ENCODE measurements around the gene PTCRA. TPM values are rescaled to one million over a fixed set of nuclear protein-coding genes. Genes with fewer than 3 reads are reported as not detected.

The PTCRA gene
- total and polyA plus RNA-seq, 2 experiments from 2014 or later = not detected

- TF ChIP-seq ZNF114 (CRISPR knock-in tag; IDR thresholded peaks at IDR 0.05) (no peak), ETS1 (IDR thresholded peaks at IDR 0.05) (no peak), CREB1 (CRISPR knock-in tag; IDR thresholded peaks at IDR 0.05; ENCODE audit: low read depth) (no peak), ZNF331 (CRISPR knock-in tag; IDR thresholded peaks at IDR 0.05; ENCODE audit: low read depth) (no peak), JUNB (IDR thresholded peaks at IDR 0.05; ENCODE audit: unreplicated experiment) (no peak), EZH2phosphoT487 (IDR thresholded peaks at IDR 0.05; ENCODE audit: unreplicated experiment) (no peak), NANOG (IDR thresholded peaks at IDR 0.05; ENCODE audit: borderline replicate concordance) (no peak), EZH2 (IDR thresholded peaks at IDR 0.05; ENCODE audit: low read depth, unreplicated experiment) (no peak), STAT1 (IDR thresholded peaks at IDR 0.05; ENCODE audit: unreplicated experiment) (no peak)
- TF ChIP-seq, protein P1, sequence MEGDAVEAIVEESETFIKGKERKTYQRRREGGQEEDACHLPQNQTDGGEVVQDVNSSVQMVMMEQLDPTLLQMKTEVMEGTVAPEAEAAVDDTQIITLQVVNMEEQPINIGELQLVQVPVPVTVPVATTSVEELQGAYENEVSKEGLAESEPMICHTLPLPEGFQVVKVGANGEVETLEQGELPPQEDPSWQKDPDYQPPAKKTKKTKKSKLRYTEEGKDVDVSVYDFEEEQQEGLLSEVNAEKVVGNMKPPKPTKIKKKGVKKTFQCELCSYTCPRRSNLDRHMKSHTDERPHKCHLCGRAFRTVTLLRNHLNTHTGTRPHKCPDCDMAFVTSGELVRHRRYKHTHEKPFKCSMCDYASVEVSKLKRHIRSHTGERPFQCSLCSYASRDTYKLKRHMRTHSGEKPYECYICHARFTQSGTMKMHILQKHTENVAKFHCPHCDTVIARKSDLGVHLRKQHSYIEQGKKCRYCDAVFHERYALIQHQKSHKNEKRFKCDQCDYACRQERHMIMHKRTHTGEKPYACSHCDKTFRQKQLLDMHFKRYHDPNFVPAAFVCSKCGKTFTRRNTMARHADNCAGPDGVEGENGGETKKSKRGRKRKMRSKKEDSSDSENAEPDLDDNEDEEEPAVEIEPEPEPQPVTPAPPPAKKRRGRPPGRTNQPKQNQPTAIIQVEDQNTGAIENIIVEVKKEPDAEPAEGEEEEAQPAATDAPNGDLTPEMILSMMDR (conservative IDR thresholded peaks at IDR 0.05; ENCODE audit: low read depth in 2 of 2) = no peak
- TF ChIP-seq, protein P2, sequence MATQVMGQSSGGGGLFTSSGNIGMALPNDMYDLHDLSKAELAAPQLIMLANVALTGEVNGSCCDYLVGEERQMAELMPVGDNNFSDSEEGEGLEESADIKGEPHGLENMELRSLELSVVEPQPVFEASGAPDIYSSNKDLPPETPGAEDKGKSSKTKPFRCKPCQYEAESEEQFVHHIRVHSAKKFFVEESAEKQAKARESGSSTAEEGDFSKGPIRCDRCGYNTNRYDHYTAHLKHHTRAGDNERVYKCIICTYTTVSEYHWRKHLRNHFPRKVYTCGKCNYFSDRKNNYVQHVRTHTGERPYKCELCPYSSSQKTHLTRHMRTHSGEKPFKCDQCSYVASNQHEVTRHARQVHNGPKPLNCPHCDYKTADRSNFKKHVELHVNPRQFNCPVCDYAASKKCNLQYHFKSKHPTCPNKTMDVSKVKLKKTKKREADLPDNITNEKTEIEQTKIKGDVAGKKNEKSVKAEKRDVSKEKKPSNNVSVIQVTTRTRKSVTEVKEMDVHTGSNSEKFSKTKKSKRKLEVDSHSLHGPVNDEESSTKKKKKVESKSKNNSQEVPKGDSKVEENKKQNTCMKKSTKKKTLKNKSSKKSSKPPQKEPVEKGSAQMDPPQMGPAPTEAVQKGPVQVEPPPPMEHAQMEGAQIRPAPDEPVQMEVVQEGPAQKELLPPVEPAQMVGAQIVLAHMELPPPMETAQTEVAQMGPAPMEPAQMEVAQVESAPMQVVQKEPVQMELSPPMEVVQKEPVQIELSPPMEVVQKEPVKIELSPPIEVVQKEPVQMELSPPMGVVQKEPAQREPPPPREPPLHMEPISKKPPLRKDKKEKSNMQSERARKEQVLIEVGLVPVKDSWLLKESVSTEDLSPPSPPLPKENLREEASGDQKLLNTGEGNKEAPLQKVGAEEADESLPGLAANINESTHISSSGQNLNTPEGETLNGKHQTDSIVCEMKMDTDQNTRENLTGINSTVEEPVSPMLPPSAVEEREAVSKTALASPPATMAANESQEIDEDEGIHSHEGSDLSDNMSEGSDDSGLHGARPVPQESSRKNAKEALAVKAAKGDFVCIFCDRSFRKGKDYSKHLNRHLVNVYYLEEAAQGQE (IDR thresholded peaks at IDR 0.05; ENCODE audit: unreplicated experiment) = no peak
Observed at GRCh38 chr6:42959917-42960242, 44.0 kb downstream of the PTCRA start (continued).

DNA sequence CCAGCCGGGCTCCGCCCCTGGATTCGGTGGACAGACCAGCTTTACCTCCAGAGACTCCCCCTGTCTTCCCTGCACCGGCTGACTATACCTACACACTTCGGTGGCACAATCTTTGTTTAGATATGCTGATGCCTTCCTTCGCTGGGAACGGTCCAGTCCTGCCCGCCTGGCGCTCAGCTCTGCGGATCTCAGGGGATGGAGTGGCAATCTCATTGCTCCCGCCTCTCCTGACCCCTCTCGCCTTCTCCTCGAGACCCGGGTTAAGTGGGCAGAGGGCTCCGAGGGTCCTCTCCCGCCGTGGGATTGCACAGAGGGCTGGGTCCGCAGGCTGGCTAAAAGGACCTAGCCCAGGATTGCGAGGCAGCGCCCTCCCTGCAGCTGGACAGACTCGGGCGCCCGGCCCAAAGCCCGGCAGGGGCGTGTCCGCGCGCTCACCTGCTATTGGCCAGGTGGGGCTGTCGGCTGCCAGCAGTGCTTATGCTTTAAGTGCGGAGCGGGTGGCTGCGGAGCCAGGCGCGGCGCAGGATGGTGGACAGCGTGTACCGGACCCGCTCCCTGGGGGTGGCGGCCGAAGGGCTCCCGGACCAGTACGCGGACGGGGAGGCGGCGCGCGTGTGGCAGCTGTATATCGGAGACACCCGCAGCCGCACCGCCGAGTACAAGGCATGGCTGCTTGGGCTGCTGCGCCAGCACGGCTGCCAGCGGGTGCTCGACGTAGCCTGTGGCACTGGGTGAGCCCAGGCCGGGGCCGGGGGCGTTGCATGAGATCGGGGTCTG lies 44.6 kb downstream of the PTCRA start, which contains the start of gene GNMT:
GNMT (plus strand) TSS at position 512 of the 777 bp plus-strand sequence; CDS start at position 526, 14 bp downstream.
- peaks cover 3% of the 10 kb centered on the region; the same call in 2 of the 3 replicates for H3K36me3 Mint-ChIP-seq (ENCODE audit: low read depth)
- H3K4me1 Mint-ChIP-seq = peaks cover 9% of the 10 kb centered on the region; the same call in 2 of the 3 replicates
- no peaks in the 10 kb centered on the region for H3K9me3 Mint-ChIP-seq
- TF ChIP-seq ETS1 (IDR thresholded peaks at IDR 0.05) (no peak), POLR2AphosphoS5 (IDR thresholded peaks at IDR 0.05; ENCODE audit: low read depth) (peak; percentile 55; the same call in 1 of the 2 replicates)
- peaks cover 7% of the 10 kb centered on the region; the same call in 1 of the 2 replicates for H3K4me1 ChIP-seq (ENCODE audit: insufficient read depth)
- peaks cover 17% of the 10 kb centered on the region; the same call in 1 of the 2 replicates for H3F3A ChIP-seq (replicated peaks; ENCODE audit: low read depth)
- no peaks in the 10 kb centered on the region for H4K20me1 ChIP-seq (replicated peaks; ENCODE audit: insufficient read depth)
- peak; percentile 92 for DNase-seq (ENCODE audit: low spot score)
- peak within 1 kb of the TSS; percentile 72 for H3K4me3 ChIP-seq
- H3K27me3 ChIP-seq (ENCODE audit: insufficient read depth) = peaks cover 24% of the 10 kb centered on the region
- H3K79me2 ChIP-seq (replicated peaks; ENCODE audit: insufficient read depth) = no peaks in the 10 kb centered on the region
- H3K27ac ChIP-seq (ENCODE audit: low read depth) = no peak within 1 kb of the TSS
- H3K36me3 ChIP-seq (ENCODE audit: insufficient read depth) = no peaks in the 10 kb centered on the region; the same call in 1 of the 2 replicates
- H2AFZ ChIP-seq = peak within 1 kb of the TSS; percentile 98
- no peaks in the 10 kb centered on the region for H3K9me2 ChIP-seq (ENCODE audit: insufficient read depth)
- H3K27ac Mint-ChIP-seq = peak within 1 kb of the TSS; percentile 32; the same call in 1 of the 2 replicates
- peak; percentile 89 for ATAC-seq
- peak within 1 kb of the TSS; percentile 84 for H3K4me3 Mint-ChIP-seq
- H3K27me3 Mint-ChIP-seq (ENCODE audit: insufficient read depth, low read depth, poor library complexity) = peaks cover 24% of the 10 kb centered on the region
- peak within 1 kb of the TSS; percentile 88 for H3K4me2 ChIP-seq
